Measurements from ENCODE around the gene RARA.

The RARA gene

GRCh38 chr17:40344421-40345160 is 35.6 kb downstream of the RARA start:
- Histone ChIP-seq H3K4me3 (ENCODE audit: low read depth in 1 of 2, low read length in 1 of 2) (peak overlapping the region; percentile 96 to 99), H3K27me3 (no peaks in the 10 kb centered on the region), H3K4me1 (ENCODE audit: control insufficient read depth in 1 of 2, insufficient read depth in 1 of 2, low read depth in 1 of 2, low read length in 1 of 2) (peaks cover 74 to 78% of the 10 kb centered on the region in 2 experiments), H3K9me3 (no peaks in the 10 kb centered on the region), H3K36me3 (peaks cover 83% of the 10 kb centered on the region), H3K27ac (peak overlapping the region; percentile 98)
- no peak for TF ChIP-seq CTCF (IDR thresholded peaks at IDR 0.05)

GRCh38 chr17:40345161-40345993 is 36.4 kb downstream of the RARA start:
- Histone ChIP-seq H3K4me1 (ENCODE audit: control insufficient read depth in 1 of 2, insufficient read depth in 1 of 2, low read depth in 1 of 2, low read length in 1 of 2) (peaks cover 72 to 73% of the 10 kb centered on the region in 2 experiments), H3K27ac (peak overlapping the region; percentile 98), H3K9me3 (no peaks in the 10 kb centered on the region), H3K36me3 (peaks cover 83% of the 10 kb centered on the region), H3K4me3 (ENCODE audit: low read depth in 1 of 2, low read length in 1 of 2) (peak overlapping the region; percentile 96 to 99), H3K27me3 (no peaks in the 10 kb centered on the region)
- TF ChIP-seq CTCF (IDR thresholded peaks at IDR 0.05) = no peak

GRCh38 chr17:40345994-40346764 is 37.2 kb downstream of the RARA start:
- Histone ChIP-seq H3K4me1 (ENCODE audit: control insufficient read depth in 1 of 2, insufficient read depth in 1 of 2, low read depth in 1 of 2, low read length in 1 of 2) (peaks cover 65 to 71% of the 10 kb centered on the region in 2 experiments), H3K27me3 (no peaks in the 10 kb centered on the region), H3K4me3 (ENCODE audit: low read depth in 1 of 2, low read length in 1 of 2) (peak overlapping the region; percentile 96 to 99), H3K9me3 (no peaks in the 10 kb centered on the region), H3K27ac (peak overlapping the region; percentile 98), H3K36me3 (peaks cover 85% of the 10 kb centered on the region)
- TF ChIP-seq CTCF (IDR thresholded peaks at IDR 0.05) = no peak

GRCh38 chr17:40346765-40347158 is 37.8 kb downstream of the RARA start:
- no peak for TF ChIP-seq CTCF (IDR thresholded peaks at IDR 0.05)
- Histone ChIP-seq H3K4me3 (ENCODE audit: low read depth in 1 of 2, low read length in 1 of 2) (peak overlapping the region; percentile 96 to 99), H3K9me3 (no peaks in the 10 kb centered on the region), H3K27ac (peak overlapping the region; percentile 98), H3K27me3 (no peaks in the 10 kb centered on the region), H3K4me1 (ENCODE audit: control insufficient read depth in 1 of 2, insufficient read depth in 1 of 2, low read depth in 1 of 2, low read length in 1 of 2) (peaks cover 66 to 75% of the 10 kb centered on the region in 2 experiments), H3K36me3 (peaks cover 91% of the 10 kb centered on the region)

All from neutrophil (primary cell).